Dermis blood vessel endothelial cell (primary cell): ENCODE results near the gene NCOA7. TPM values are rescaled to one million over a fixed set of nuclear protein-coding genes. Genes with fewer than 3 reads are reported as not detected.
A peak's percentile ranks its signal among the peaks of the same experiment; 100 is the strongest.
"Not testable (repeated sequence)": the region's sequence is repeated elsewhere in the genome, so short reads cannot be mapped to it uniquely, and the experiment has no call there.

Source experiments
- DNase-seq: peaks from one replicate; pipeline ENCODE4 v3.0.0; 2010
- total RNA-seq: library from RNA; depleted of rRNA; stranded (reverse); fragments of >200 nt; gene quantifications from 2 replicates; pipeline ENCODE4 v1.2.3, GENCODE V29; 2014

Gene NCOA7
- total RNA-seq, 1 donor from 2014 or later, result 71.6 TPM

DNA sequence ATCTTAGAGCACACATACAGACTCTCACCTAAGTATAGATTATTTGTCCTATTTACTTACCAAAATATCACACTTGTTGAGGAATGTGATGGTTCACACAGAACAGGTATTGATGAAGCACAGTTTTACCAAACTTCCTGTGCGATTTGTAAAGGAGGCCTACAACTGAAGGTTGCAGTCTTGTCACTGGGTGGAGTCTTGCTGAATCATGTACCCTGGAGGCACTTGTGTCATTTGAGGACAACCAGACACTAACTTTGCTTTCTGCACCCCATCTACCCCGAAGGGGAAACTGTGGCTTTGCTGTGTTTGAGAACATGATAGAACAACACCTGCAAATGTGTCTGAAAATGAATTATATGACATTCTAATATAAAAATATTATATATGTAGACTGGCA is 133.4 kb downstream of the NCOA7 start:
- no peak for DNase-seq

DNA sequence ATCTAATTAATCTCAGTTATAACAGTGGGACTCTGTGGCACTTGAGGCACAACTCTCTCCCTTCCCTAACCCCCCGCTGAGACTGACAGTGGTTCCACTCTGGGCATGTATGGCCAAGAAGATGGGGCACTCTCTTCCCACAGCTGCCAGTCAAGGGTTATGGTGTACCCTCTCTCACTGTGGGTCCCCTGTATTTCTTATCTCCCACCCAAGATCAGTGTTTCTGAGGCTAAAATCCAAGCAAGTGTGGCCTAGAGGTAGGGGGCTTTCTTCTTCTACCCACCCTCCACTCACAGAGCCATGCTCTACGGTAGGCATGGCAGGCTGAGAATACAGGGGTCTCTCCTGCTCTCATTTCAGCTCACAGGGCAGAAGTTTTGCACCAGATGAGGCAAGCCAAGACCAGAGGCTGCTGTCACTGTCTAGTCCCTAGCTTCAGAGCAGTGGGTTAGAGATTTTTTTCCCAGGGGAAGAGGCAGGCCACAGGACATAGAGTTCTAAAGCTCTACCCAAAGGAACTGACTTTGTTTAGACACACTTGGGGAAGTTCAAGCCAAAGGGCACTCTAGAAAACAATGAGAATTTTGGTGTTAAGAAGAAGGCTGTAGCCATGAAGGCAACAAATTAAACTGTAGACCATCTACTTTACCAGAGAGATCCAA is 134.1 kb downstream of the NCOA7 start:
- no peak for DNase-seq

DNA sequence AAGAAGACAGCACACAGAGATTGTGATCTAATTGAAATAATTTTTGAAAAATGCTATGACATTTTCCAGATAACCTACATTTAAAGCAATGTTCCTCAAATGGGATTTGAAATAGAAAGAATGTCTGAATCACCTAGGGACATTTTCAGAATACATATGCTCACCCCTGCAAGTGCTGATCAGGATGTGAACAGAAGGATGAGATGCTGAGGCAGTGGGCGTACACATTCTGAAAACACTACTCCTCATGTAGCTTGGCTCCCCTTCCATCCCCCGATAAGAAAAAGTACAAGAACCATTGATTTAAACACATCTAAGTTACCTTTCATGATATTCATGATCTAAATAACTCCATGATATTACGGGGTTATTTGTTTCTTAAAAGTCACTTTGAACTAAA is 136.0 kb downstream of the NCOA7 start:
- DNase-seq, result no peak

DNA sequence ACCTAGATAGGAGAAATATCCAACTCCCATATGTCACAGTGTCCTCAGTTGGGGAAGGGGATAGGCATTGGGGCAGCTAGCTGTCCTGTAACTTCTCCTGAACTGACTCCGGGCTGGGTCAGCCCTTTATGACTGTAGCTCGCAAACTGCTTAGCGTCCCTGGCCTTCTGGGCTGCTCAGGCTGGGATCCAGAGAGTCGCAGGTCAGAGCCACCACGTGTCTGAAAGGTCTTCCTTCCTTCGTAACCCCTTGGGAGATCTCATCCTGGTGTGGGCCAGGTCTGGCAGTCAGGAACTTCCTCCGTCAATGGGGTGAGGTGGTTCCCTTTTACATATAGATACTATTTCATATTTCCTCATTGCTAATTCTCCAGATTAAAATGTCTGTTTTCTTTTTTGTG is 137.0 kb downstream of the NCOA7 start:
- DNase-seq, result peak; percentile 21

DNA sequence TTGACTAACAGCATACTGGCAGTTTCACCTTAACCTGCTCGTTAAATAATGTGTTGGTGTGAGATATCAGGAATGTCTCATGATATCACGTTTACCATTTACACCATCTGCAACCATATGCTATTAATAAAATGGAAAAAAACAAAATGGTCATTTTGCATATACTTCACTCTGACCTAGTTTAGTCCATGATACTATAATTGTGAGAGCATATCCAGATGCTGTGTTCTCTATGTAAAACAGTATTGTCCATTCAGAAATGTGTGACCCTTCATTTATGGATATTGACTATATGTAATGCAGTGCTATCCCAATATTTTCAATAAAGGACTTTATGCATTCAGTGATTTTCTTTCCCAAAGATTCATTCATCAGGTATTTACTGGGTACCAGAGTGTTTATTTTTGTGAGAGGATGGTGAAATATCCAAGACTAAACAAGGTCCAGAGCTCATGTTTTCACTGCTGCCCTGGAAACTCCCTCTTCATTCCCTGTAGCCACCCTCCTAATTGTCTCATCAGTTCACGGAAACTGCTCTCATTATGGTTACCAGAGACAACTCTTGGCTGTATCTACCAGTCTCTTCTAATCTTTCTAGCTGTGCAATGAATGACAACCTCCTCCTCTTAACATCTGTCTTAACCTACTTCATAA is 140.1 kb downstream of the NCOA7 start:
- no peak for DNase-seq

DNA sequence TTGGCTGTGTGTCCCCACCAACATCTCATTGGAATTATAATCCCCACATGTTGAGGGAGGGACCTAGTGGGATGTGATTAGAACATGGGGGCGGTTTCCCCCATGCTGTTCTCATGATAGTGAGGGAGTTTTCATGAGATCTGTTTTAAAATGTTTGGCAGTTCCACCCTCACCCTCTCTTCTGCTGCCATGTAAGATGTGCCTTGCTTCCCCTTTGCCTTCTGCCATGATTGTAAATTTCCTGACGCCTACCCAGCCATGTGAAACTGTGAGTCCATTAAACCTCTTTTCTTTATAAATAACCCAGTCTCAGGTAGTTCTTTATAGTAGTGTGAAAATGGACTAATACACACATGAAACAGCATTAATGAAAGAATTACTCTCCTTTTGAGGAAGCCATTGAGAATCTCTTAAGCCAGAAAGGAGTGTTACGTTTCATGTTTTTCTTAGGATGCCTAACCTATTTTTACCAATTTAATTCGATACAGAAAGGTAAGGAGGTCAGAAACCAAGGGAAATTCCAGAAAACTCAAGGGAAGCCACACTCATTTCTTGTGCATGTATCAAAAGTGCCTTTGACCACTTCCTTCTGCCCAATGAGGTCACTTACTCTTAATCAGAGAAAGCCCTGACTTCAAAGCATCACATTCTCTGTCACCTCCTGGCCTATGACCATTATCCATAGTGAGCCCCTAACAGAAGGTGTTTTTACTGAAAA is 141.1 kb downstream of the NCOA7 start:
- peak; percentile 32 for DNase-seq

DNA sequence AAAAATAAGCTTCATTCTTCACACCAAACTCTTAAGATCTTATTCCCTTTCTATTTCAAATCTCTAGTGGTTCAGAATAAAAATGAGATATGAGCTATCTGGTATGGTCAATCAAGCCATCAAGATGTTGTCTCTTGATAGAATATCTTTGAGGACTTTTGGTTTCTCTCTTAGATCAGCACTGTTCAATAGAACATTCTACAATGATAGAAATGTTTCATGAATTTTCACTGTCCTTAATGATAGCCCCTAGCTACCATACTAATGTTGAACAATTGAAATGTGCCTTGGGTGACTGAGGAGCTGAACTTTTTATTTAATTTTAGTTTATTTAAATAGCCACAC is 141.7 kb downstream of the NCOA7 start:
- DNase-seq, result no peak

DNA sequence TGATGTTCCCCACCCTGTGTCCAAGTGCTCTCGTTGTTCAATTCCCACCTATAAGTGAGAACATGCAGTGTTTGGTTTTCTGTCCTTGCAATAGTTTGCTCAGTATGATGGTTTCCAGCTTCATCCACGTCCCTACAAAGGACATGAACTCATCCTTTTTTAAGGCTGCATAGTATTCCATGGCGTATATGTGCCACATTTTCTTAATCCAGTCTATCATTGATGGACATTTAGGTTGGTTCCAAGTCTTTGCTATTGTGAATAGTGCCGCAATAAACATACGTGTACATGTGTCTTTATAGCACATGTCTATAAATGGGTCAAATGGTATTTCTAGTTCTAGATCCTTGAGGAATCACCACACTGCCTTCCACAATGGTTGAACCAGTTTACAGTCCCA is 144.8 kb downstream of the NCOA7 start:
- not testable (repeated sequence) for DNase-seq

DNA sequence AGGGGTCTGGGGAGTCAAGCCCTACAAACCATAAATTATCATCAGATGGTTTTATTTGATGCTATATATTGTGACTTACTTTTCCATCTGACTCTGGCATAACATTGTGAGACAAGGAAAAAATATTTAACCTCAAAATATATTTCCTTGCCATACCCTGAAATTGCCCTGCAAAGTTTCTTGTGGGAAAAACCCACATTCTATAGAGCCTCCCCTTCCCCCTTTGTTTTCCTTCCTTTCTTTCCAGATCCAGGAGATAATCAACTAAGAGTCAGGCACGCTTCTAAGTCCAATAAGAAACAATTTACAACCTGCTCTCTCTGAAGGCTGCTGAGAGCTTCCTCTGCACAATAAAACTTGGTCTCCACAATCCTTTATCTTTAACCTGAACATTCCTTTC is 148.3 kb downstream of the NCOA7 start:
- no peak for DNase-seq

DNA sequence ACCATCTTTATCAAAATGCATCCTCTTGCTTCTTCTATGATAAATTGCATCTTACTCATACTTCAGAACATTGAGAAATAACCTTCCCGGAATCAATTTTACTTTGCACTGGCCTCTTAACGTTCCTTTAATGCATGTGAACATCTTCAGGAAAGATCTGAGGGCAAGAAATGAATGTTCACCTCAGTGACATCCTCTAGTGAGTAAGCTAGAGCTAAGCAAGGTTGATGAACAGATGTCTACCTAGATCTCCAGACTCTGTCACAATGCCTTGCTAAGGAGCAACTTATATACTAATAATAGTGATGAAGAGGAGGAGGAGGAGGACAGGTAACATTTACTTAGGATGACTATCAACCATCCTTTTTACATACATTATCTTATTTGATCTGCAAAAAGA is 149.0 kb downstream of the NCOA7 start:
- no peak for DNase-seq

DNA sequence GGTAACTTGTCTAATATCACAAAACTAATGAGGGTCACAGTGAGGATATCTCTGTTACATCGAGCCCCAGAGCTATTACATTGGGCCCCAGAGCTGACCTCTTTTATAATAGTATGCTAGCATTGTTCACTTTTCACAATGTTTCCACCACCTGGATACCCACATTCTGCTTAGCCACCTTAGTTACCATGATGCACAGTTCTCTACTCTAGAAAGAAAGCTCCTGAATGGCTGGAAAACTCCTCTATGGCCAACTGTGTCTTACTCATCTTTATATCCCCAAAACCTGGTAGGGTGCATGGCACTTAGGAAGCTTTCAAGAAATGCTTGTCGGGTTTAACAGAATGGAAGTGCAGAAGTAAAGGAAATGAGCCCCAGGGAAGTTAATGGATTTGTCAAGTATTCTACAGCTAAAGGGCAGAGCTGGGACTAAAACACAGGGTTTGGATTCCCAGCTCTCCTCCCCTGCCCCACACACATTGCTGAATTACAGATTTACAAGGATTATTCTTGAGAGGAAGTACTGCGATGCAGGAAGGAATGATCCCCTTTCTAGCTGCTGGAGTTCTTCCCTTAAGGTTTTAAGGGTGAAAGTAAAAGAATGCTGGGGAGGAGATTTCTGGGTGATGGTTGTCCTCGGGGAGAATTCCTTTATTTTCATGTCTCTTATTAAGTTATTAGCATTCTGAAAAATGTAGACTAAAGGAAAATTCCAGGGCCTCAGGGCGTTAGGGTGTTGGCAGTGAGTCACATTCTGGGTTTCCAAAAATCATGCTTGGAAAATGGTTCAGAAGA is 149.7 kb downstream of the NCOA7 start:
- DNase-seq, result no peak

DNA sequence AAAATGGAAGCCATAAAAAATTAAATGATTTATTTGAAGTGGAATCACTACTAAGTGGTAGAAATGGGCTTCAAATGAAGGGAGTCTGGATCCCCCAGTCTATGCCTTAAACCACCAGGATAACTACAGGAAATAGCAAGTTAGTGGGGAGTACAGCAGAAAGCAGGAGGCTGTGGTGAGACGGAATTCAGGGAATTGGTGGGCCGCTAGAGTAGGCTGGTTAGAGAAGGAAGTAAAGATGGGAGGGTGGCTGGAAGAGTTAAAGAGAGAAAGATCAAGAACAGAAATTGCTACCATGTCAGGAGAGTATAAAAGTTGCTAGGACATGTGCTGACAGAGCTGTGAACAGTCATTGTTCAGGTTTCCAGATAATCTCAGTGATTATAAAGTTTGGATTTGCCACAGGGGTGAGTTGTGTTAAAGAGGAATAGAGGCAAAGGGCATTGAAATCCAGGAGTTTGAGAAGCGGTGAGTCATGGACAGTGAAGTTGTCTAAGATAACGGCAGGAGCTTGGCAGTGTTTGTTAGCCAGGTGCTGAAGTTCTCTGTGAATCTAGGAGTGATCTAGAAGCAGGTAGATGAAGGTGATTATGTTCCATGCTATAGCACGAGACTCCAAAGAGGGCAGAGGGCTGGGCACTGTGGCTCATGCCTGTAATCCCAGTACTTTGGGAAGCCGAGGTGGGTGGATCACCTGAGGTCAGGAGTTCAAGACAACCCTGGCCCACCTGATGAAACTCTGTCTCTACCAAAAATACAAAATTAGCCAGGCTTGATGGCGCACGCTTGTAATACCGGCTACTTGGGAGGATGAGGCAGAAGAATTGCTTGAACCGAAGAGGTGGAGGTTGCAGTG is 152.1 kb downstream of the NCOA7 start:
- no peak for DNase-seq

DNA sequence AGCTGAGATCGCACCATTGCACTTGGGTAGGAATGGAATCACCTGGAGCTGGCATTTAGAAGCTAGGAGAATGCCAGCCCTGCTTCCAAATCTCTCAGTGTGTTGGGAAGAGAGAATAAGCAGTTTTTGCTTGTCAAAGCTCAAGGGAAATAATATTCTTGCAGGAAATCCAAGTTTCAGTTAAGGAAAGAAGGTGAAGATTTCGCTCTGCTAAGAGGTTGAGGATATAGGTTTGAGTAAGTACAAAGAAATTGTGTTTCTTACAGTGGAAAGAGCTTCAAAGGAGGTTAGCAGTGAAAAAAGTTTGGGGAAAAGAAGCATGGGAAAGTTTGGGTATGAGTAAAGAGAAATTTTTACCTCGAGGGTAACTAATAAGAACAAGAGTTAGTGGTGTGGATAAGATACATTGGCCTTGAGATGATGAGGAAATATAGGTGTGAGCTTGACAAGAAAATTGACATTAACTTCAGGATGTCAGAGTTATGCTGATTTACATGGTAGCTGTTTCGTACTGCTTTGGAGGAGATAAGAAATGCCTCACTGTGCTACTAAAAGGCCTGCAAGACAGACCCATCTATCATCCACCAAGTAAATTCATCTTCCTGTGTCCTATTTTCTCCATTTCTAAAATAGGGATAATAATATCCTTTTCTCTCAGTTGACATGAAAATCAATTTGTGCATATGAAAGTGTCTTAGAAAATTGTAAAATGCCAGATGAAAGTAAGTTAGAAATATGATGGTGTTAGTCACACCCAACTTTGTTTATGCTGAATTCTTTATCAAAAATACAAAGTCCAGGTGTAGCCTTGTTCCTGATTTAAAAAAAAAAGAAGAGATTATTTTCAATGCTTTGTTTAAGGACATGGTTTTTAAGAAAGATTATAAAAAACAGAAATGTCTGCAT is 153.0 kb downstream of the NCOA7 start:
- no peak for DNase-seq

DNA sequence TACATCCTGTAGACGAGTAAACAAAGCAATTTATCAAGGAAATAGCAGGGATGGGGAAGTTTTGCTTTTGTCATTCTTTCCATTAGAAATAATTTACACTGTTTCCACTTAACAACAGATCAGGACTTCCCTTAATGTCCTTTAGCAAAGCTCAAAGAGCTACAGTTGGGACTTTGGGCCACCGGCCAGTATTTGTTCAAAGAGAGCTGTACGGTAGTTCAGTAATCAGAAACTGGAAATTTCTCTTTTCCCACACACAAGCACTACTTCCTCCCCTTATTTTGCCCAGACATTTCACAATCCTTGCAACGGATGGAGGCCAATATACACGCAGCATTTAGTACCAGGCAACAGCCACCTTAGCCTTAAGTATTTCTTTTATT is 153.7 kb downstream of the NCOA7 start:
- DNase-seq, result peak; percentile 92

DNA sequence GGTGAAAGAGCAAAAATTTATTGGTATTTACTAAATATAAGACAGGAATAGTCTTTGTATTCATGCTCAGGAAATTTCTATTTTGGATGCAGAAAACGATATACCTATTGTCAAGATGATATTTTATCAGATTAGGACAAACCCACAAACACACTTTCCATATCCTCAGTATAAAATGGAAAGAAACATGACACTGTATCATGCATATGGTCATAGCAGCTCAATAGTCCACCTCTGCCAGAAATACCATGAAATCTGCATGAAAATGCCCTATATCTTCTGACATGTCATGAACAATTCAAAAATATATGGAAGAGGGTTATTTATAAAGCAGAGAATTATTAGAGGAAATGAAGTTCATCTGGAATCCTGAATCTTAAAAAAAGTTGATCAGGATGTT is 154.1 kb downstream of the NCOA7 start:
- no peak for DNase-seq

DNA sequence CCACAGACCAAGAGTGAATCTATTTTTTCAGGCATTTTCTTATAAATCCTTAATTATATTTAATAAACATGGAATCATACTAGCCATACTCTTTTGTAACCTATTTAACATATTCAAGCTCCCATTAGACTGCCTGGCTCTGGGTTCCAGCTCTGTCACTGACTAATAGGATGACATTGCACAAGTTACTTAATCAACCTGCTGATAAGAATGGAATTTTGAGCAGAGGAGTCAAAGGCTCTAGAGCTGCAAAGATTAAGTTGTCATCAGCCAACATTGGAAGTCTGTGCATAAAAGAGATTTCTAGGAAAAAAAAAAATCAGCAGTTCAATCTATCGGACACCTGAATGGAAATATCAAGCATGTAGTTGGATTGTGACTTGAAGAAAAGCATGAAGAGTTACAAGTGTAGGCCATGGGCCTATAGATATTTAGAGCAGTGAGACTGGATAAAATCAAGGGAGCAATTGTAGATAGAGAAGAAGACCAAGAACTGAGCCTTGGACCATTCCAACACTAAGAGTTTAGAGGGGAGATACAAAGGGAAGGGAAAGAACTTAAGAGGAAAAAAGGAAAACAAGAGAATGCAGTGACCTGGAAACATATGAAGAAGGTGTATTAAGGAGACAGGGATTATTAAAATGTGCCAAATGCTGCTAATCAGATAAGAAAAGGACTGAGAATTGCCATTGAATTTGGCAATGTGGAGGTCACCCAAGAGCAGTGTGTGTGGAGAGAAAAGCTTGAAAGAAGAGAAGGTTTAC is 154.8 kb downstream of the NCOA7 start:
- peak; percentile 20 for DNase-seq

DNA sequence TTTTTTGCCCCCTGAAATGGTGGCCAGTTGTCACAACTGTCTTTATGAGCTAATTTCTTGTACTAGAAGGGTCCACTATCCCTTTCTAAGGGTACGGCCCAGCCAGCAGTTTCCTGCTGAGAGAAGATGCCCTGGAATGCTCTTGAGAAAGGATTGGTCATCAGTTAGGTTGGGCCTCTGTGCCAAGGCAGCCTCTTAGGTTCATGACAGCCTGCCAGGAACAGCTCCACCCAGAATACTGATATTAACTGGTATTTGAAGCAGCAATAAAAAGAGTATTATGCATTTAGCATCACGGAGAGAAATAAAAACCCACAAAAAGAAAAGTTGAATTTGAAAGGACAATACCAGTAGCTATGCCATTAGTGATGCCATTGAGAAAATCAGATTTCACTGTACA is 156.9 kb downstream of the NCOA7 start:
- peak; percentile 22 for DNase-seq

DNA sequence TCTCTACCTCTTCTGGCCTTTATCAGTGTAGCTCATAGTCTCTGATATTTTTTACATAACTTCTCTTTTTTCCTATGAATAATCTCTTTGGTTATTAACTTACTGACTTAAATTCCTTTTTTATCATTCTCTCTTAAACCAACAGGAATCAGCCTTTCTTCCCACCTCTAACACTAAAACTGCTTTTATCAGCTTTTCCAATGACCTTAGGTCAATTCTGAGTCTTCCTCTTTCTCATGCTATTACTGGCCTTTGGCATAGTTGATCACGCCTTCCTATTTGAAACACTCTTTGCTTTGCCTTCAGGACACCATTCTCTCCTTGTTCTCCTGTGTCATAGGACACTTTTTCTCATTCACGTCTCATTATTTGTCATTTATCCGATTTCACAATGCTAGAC is 157.7 kb downstream of the NCOA7 start:
- no peak for DNase-seq

DNA sequence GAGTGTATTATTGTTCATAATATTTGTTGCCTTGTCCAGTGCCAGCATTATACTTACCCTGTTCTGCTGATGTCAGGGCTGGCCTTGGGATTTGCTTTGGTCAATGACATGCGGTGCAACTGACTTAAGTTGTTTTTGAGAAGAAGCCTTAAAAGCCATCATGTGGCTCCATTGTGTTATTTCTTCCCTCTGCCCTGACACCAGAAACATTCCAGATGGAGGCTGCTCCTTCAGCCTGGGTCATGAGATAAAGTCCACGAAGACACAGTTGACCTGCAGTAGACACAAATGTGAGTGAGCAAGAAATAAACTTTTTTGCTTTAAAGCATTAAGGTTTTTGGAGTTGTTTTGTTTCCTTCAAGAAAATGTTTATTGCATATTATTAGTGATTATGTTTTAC is 158.3 kb downstream of the NCOA7 start:
- DNase-seq, result no peak

DNA sequence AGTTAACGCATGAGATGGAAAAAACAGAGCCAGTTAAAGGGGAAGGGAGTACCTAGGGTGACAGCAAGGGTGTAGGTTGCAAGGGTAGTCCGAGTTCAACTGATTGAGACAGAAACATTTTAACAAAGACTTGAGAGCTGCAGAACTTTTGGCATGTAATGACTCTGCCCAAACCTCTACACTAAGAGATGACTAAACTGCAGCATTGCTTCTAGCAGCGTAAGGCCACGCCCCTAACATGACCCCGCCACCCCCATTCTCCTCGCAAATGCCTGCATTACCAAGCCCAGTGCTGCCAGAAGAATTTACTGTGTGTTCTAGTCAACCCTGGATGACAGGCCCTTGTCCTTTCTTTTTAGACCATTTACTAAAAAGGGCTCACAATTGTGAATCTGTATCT is 159.5 kb downstream of the NCOA7 start:
- no peak for DNase-seq

DNA sequence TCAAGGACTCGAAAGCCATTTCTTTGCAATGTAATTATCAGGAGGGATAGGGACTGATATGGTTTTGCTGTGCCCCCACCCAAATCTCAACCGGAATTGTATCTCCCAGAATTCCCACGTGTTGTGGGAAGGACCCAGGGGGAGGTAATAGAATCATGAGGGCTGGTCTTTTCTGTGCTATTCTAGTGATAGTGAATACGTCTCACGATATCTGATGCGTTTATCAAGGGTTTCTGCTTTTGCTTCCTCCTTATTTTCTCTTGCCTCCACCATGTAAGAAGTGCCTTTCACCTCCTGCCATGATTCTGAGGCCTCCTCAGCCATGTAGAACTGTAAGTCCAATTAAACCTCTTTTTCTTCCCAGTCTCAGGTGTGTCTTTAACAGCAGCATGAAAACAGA is 160.0 kb downstream of the NCOA7 start:
- not testable (repeated sequence) for DNase-seq
